GM12873 (cell line): ENCODE data around the gene NDEL1.

Experiments used
- TF ChIP-seq, protein P1 (sequence below): IDR thresholded peaks from 2 replicates; pipeline ENCODE4 v1.5.1; 2012; ENCODE audit warnings: low read depth, mild to moderate bottlenecking, moderate library complexity, low read length, control low read depth; ENCODE audit not compliant: insufficient read depth; ENCODE audit errors: missing control alignments

The NDEL1 gene

DNA sequence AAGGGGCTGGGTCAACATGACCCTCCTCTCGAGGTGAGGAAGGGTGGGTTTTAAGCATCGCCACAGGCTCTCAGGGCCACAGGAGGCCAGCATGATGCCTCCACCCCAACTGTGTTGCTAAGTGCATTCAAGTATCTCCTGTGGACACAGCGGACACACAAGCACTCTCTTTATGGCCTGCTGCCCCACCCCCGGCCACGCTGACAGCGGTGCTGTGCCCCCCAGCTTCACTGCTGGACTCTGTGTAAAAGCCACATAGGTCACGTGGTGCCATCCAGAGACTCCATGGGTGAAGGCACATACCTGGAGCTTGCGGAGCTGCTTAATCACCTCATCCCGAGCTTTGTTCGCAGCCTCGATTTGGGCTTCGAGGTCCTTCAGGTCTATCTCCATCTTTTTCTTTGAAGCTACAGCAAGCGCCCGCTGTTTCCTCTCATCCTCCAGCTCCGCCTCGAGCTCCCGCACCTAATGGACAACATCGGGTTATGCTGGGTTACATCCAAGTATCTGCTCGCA is 51.5 kb downstream of the NDEL1 start:
- TF ChIP-seq, protein P1, sequence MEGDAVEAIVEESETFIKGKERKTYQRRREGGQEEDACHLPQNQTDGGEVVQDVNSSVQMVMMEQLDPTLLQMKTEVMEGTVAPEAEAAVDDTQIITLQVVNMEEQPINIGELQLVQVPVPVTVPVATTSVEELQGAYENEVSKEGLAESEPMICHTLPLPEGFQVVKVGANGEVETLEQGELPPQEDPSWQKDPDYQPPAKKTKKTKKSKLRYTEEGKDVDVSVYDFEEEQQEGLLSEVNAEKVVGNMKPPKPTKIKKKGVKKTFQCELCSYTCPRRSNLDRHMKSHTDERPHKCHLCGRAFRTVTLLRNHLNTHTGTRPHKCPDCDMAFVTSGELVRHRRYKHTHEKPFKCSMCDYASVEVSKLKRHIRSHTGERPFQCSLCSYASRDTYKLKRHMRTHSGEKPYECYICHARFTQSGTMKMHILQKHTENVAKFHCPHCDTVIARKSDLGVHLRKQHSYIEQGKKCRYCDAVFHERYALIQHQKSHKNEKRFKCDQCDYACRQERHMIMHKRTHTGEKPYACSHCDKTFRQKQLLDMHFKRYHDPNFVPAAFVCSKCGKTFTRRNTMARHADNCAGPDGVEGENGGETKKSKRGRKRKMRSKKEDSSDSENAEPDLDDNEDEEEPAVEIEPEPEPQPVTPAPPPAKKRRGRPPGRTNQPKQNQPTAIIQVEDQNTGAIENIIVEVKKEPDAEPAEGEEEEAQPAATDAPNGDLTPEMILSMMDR: no peak

DNA sequence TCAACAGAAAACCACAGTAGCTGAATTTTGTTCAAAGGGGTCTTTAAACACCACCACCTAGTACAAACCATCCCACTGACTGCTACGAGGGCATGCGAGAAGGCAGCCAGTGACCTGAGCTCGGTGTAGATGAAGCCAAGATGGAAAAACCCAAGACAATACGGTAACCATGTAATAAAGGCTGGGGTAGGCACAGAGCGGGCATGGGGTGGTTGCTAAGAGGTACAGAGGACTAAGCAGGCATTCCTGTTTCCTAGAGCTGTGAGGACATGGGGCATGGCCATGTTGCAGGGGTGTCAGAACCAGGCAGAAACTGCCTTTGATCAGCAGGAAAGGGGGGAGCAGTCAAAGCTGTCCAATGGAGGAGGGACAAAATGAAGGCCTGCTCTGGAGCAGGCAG is 52.1 kb downstream of the NDEL1 start:
- TF ChIP-seq, protein P1: no peak

DNA sequence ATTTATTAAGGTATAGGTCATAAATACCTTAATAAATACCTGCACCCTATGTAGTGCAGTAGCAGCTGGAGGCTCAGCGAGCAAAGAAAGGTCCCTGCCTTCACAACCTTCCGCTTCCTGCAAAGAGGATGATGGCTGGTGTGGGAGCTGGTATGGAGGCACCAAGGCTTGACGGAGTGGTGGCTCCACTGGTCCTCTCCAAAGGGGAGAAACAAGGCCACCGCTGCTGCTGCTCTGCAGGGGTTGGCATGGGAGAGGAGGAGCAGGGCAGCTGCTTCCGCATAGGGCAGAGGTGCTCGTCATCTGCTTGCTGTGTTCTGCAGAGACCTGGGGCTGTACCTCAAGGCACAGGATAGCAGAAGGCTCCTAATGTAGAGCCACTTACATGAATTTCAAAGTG is 52.8 kb downstream of the NDEL1 start:
- TF ChIP-seq, protein P1: no peak

DNA sequence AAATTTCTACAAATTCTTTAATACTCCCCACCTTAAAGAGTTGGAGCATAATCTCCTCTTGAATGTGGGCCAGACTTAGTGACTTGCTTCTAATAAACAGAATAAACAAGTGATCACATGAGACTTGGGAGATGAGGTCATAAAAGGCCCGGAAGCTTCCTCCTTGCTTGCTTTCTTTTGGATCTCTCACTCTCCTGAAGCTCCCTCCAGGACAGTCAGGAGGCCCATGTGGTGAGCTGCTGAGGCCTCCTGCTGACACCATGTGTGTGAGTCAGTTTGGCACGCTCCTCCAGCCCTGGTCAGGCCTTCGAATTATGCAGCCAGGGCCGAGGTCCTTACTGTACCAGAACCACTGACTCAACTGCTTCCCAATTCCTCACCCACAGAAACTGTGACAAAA is 53.2 kb downstream of the NDEL1 start:
- TF ChIP-seq, protein P1: no peak

DNA sequence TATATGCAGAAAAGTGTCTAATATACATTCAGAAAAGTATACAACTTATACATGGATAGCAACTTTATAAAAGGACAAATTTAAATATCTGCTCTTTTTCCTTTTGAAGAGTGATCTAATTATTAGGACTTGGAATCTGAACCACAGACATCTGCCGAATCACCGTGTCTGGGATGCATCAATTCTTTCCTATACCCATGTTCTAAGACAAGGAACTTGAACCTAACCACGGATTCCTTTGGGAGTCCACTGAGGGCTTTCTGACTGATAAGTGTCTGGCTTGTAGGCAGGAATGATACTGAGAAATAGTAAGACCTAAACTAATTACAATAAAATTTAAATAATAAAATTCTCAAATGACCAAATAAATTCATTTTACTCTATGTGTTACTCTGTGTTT is 54.2 kb downstream of the NDEL1 start:
- TF ChIP-seq, protein P1: no peak

DNA sequence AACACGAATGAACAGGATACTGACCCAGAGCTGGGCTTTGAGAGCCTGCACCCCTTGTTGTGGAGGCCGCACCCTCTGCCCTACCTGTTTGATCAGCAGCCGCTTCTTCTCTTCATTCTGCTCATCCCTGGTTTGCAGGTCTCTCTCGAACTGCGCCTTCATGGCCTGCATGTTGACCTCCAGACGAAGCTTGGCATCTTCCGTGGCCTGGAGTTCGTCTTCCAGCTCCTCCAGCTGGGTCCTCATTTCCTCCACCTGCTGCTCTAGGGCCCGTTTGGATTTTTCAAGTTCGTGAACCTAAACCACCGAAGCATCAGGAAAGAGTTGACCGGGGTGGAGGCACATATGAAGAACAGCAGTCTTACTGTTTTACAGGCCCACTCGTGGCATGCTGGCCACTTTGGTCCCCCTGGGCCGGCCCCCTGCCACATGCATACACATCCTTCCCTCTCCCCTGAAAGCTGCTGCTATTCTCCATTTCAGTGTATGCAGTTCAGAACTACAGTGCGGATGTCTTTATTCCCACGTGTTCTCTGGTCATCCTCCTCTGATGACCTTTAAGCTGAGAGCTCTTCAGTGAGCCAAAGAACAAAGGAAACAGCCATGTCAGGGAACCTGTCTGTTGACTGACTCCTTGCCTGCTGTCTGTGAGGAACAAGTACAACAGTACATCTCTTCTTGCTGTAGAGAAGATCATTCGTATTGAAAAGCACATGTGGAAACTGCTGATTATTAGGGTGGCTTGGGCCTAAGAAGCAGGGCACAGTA is 54.8 kb downstream of the NDEL1 start:
- TF ChIP-seq, protein P1: no peak

DNA sequence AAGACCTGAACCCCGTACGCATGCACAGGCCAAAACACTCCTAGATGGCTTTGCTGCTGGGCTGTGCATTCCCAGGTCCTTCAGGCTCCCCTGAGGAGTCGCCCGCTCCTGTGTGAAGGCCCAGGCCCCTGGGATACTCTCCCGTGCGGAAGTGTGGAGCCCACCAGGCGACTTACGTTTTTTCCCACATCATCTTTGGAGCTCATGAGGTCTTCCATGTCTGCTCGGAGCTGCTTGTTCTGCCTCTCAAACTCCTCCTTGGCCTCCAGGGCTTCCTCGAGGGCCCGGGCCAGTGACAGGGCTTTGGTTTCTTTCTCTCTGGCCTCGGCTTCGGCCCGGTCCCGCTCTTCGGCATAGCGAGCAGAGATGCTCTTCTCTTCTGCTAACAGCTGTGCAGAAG is 56.4 kb downstream of the NDEL1 start:
- TF ChIP-seq, protein P1: no peak
